ENCODE measurements around the gene PCDHGA2.

PCDHGA2 gene

GRCh38 chr5:141359790-141360426 is 21.3 kb downstream of the PCDHGA2 start, which contains the start of gene PCDHGB2:
Gene PCDHGB2, plus strand, starts transcription at chr5:141359994. Its CDS starts 142 bp downstream, at chr5:141360136.
- POLR2A ChIA-PET: no interaction called here
- no peak within 1 kb of the TSS for H3K4me3 ChIP-seq (ENCODE audit: low read depth, low read length)
- CTCF ChIA-PET: interaction anchor here (0.6 to 2.6 kb wide), 5 partner anchors 10 to 828 kb away, joined by 3 to 12 read pairs (median 5); partner anchors contain the start of gene PCDHGB1
- no peak for TF ChIP-seq ZNF280C (tag by site-specific recombination; IDR thresholded peaks at IDR 0.05)
- TF ChIP-seq ZNF654 (tag by site-specific recombination; IDR thresholded peaks at IDR 0.05; ENCODE audit: low read depth): peak; percentile 53
- no peaks in the 10 kb centered on the region for H3K36me3 ChIP-seq (ENCODE audit: control insufficient read depth in 2 of 2, insufficient read depth in 1 of 2, low read length in 2 of 2)
- H3K27ac ChIP-seq (ENCODE audit: extremely low read depth, low read depth, low read length): no peak within 1 kb of the TSS
- H3K9me3 ChIP-seq (ENCODE audit: control insufficient read depth, insufficient read depth, low read depth, low read length): peaks cover 3% of the 10 kb centered on the region; the same call in 1 of the 2 replicates
- H3K4me1 ChIP-seq (ENCODE audit: control insufficient read depth, insufficient read depth, low read length): no peaks in the 10 kb centered on the region

GRCh38 chr5:141360685-141361084 is 22.1 kb downstream of the PCDHGA2 start:
- Histone ChIP-seq H3K27ac (ENCODE audit: extremely low read depth, low read depth, low read length) (no peak overlapping the region), H3K36me3 (ENCODE audit: control insufficient read depth in 2 of 2, insufficient read depth in 1 of 2, low read length in 2 of 2) (no peaks in the 10 kb centered on the region), H3K4me1 (ENCODE audit: control insufficient read depth, insufficient read depth, low read length) (no peaks in the 10 kb centered on the region), H3K9me3 (ENCODE audit: control insufficient read depth, insufficient read depth, low read depth, low read length) (peaks cover 3% of the 10 kb centered on the region; the same call in 1 of the 2 replicates), H3K4me3 (ENCODE audit: low read depth, low read length) (no peak overlapping the region)
- ChIA-PET POLR2A (no interaction called here), CTCF (interaction anchor here (0.6 to 1.9 kb wide), 2 partner anchors 31 to 204 kb away, joined by 3 to 9 read pairs; no protein-coding TSS in a partner anchor)
- TF ChIP-seq ZSCAN30 (tag by site-specific recombination; IDR thresholded peaks at IDR 0.05) (no peak), ATF2 (tag by site-specific recombination; IDR thresholded peaks at IDR 0.05; ENCODE audit: low read depth) (no peak), ZNF366 (tag by site-specific recombination; conservative IDR thresholded peaks at IDR 0.05) (no peak), ZNF707 (tag by site-specific recombination; IDR thresholded peaks at IDR 0.05) (no peak), GLI4 (tag by site-specific recombination; IDR thresholded peaks at IDR 0.05) (no peak), ZNF274 (IDR thresholded peaks at IDR 0.05; ENCODE audit: low read length) (no peak), ZNF274 (tag by site-specific recombination; IDR thresholded peaks at IDR 0.05; ENCODE audit: borderline replicate concordance) (no peak), OVOL3 (tag by site-specific recombination; IDR thresholded peaks at IDR 0.05) (no peak)
- TF ChIP-seq, protein P1, sequence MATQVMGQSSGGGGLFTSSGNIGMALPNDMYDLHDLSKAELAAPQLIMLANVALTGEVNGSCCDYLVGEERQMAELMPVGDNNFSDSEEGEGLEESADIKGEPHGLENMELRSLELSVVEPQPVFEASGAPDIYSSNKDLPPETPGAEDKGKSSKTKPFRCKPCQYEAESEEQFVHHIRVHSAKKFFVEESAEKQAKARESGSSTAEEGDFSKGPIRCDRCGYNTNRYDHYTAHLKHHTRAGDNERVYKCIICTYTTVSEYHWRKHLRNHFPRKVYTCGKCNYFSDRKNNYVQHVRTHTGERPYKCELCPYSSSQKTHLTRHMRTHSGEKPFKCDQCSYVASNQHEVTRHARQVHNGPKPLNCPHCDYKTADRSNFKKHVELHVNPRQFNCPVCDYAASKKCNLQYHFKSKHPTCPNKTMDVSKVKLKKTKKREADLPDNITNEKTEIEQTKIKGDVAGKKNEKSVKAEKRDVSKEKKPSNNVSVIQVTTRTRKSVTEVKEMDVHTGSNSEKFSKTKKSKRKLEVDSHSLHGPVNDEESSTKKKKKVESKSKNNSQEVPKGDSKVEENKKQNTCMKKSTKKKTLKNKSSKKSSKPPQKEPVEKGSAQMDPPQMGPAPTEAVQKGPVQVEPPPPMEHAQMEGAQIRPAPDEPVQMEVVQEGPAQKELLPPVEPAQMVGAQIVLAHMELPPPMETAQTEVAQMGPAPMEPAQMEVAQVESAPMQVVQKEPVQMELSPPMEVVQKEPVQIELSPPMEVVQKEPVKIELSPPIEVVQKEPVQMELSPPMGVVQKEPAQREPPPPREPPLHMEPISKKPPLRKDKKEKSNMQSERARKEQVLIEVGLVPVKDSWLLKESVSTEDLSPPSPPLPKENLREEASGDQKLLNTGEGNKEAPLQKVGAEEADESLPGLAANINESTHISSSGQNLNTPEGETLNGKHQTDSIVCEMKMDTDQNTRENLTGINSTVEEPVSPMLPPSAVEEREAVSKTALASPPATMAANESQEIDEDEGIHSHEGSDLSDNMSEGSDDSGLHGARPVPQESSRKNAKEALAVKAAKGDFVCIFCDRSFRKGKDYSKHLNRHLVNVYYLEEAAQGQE (tag by site-specific recombination; IDR thresholded peaks at IDR 0.05): no peak
- TF ChIP-seq, protein P2, sequence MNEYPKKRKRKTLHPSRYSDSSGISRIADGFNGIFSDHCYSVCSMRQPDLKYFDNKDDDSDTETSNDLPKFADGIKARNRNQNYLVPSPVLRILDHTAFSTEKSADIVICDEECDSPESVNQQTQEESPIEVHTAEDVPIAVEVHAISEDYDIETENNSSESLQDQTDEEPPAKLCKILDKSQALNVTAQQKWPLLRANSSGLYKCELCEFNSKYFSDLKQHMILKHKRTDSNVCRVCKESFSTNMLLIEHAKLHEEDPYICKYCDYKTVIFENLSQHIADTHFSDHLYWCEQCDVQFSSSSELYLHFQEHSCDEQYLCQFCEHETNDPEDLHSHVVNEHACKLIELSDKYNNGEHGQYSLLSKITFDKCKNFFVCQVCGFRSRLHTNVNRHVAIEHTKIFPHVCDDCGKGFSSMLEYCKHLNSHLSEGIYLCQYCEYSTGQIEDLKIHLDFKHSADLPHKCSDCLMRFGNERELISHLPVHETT (tag by site-specific recombination; IDR thresholded peaks at IDR 0.05): no peak
- TF ChIP-seq, protein P3, sequence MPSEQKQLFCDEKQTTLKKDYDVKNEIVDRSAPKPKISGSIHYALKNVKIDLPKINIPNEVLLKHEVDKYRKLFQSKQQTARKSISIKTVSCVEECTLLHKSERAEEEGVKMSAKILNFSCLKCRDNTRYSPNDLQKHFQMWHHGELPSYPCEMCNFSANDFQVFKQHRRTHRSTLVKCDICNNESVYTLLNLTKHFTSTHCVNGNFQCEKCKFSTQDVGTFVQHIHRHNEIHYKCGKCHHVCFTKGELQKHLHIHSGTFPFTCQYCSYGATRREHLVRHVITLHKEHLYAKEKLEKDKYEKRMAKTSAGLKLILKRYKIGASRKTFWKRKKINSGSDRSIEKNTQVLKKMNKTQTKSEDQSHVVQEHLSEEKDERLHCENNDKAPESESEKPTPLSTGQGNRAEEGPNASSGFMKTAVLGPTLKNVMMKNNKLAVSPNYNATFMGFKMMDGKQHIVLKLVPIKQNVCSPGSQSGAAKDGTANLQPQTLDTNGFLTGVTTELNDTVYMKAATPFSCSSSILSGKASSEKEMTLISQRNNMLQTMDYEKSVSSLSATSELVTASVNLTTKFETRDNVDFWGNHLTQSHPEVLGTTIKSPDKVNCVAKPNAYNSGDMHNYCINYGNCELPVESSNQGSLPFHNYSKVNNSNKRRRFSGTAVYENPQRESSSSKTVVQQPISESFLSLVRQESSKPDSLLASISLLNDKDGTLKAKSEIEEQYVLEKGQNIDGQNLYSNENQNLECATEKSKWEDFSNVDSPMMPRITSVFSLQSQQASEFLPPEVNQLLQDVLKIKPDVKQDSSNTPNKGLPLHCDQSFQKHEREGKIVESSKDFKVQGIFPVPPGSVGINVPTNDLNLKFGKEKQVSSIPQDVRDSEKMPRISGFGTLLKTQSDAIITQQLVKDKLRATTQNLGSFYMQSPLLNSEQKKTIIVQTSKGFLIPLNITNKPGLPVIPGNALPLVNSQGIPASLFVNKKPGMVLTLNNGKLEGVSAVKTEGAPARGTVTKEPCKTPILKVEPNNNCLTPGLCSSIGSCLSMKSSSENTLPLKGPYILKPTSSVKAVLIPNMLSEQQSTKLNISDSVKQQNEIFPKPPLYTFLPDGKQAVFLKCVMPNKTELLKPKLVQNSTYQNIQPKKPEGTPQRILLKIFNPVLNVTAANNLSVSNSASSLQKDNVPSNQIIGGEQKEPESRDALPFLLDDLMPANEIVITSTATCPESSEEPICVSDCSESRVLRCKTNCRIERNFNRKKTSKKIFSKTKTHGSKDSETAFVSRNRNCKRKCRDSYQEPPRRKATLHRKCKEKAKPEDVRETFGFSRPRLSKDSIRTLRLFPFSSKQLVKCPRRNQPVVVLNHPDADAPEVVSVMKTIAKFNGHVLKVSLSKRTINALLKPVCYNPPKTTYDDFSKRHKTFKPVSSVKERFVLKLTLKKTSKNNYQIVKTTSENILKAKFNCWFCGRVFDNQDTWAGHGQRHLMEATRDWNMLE (tag by site-specific recombination; conservative IDR thresholded peaks at IDR 0.05; ENCODE audit: low read depth): no peak

All from HEK293 (cell line).